ENCODE measurements around the gene ARID1A. TPM values are rescaled to one million over a fixed set of nuclear protein-coding genes. Genes with fewer than 3 reads are reported as not detected.

ARID1A gene
- total and polyA plus RNA-seq, 9 of the 15 experiments (the other 6 are each of a cell fraction or from before 2014, with no cell fraction given), result 8.3 to 88.3 (median 22.5) TPM

DNA sequence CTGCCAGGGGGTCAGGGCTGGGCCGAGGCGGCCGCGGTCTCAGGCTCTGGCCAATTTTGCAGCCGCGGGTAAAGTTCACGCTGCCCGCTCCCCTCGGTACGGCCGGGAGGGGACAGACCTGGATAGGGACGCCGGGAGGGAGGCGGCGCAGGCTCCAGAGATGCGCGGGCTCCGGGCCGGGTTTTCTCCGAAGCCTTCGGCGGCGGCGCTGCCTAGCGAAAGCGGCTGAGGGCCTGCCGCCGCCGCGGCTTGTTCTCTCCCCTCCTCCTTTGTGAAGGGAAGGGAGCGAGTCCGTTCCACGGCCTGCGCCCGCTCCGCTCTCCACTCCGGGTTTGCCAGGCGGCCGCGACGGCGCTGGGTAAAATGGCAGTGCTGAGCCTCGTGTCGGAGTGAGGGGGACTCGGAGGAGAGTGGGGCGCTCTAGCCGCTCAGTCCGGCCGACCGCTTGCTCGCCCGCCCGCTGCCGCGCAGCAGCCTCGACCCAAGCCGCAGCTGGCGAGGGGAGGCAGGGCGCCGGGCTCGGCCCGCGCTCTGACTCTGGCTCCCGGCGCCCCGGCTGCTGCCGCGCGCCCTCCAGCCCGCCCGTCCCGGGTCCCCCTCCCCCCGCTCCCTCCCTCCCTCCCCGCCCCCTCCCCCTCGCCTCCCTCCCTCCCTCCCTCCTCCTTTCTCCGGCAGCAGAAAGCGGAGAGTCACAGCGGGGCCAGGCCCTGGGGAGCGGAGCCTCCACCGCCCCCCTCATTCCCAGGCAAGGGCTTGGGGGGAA lies at the start of gene ARID1A (continued):
- TF ChIP-seq, protein P1, sequence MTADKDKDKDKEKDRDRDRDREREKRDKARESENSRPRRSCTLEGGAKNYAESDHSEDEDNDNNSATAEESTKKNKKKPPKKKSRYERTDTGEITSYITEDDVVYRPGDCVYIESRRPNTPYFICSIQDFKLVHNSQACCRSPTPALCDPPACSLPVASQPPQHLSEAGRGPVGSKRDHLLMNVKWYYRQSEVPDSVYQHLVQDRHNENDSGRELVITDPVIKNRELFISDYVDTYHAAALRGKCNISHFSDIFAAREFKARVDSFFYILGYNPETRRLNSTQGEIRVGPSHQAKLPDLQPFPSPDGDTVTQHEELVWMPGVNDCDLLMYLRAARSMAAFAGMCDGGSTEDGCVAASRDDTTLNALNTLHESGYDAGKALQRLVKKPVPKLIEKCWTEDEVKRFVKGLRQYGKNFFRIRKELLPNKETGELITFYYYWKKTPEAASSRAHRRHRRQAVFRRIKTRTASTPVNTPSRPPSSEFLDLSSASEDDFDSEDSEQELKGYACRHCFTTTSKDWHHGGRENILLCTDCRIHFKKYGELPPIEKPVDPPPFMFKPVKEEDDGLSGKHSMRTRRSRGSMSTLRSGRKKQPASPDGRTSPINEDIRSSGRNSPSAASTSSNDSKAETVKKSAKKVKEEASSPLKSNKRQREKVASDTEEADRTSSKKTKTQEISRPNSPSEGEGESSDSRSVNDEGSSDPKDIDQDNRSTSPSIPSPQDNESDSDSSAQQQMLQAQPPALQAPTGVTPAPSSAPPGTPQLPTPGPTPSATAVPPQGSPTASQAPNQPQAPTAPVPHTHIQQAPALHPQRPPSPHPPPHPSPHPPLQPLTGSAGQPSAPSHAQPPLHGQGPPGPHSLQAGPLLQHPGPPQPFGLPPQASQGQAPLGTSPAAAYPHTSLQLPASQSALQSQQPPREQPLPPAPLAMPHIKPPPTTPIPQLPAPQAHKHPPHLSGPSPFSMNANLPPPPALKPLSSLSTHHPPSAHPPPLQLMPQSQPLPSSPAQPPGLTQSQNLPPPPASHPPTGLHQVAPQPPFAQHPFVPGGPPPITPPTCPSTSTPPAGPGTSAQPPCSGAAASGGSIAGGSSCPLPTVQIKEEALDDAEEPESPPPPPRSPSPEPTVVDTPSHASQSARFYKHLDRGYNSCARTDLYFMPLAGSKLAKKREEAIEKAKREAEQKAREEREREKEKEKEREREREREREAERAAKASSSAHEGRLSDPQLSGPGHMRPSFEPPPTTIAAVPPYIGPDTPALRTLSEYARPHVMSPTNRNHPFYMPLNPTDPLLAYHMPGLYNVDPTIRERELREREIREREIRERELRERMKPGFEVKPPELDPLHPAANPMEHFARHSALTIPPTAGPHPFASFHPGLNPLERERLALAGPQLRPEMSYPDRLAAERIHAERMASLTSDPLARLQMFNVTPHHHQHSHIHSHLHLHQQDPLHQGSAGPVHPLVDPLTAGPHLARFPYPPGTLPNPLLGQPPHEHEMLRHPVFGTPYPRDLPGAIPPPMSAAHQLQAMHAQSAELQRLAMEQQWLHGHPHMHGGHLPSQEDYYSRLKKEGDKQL (CRISPR knock-in tag; IDR thresholded peaks at IDR 0.05; ENCODE audit: borderline replicate concordance), result no peak
- TF ChIP-seq RNF2 (IDR thresholded peaks at IDR 0.05), result peak; percentile 99
- TF ChIP-seq HCFC1 (IDR thresholded peaks at IDR 0.05; ENCODE audit: low read depth, low read length), result peak; percentile 72
- TF ChIP-seq SIN3A (IDR thresholded peaks at IDR 0.05; ENCODE audit: borderline replicate concordance in 2 of 2, control insufficient read depth in 1 of 2, low read depth in 2 of 2, low read length in 2 of 2), result no peak; a peak in 2 of 4 replicates
- TF ChIP-seq, protein P2, sequence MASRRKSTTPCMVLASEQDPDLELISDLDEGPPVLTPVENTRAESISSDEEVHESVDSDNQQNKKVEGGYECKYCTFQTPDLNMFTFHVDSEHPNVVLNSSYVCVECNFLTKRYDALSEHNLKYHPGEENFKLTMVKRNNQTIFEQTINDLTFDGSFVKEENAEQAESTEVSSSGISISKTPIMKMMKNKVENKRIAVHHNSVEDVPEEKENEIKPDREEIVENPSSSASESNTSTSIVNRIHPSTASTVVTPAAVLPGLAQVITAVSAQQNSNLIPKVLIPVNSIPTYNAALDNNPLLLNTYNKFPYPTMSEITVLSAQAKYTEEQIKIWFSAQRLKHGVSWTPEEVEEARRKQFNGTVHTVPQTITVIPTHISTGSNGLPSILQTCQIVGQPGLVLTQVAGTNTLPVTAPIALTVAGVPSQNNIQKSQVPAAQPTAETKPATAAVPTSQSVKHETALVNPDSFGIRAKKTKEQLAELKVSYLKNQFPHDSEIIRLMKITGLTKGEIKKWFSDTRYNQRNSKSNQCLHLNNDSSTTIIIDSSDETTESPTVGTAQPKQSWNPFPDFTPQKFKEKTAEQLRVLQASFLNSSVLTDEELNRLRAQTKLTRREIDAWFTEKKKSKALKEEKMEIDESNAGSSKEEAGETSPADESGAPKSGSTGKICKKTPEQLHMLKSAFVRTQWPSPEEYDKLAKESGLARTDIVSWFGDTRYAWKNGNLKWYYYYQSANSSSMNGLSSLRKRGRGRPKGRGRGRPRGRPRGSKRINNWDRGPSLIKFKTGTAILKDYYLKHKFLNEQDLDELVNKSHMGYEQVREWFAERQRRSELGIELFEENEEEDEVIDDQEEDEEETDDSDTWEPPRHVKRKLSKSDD (conservative IDR thresholded peaks at IDR 0.05; ENCODE audit: low read length), result 0 out of 2 replicates have a peak, but pooled peaks have one; percentile 45
- peak; percentile 99 for TF ChIP-seq HNRNPK (IDR thresholded peaks at IDR 0.05; ENCODE audit: low read depth, low read length, poor library complexity, severe bottlenecking)
- 0 out of 2 replicates have a peak, but pooled peaks have one; percentile 72 for TF ChIP-seq RBM15 (IDR thresholded peaks at IDR 0.05; ENCODE audit: insufficient read depth, low read length)
- TF ChIP-seq NFRKB (IDR thresholded peaks at IDR 0.05; ENCODE audit: low read depth), result peak; percentile 88
- no peak for TF ChIP-seq NFIX (CRISPR knock-in tag; IDR thresholded peaks at IDR 0.05; ENCODE audit: low read depth)
- TF ChIP-seq, protein P3, sequence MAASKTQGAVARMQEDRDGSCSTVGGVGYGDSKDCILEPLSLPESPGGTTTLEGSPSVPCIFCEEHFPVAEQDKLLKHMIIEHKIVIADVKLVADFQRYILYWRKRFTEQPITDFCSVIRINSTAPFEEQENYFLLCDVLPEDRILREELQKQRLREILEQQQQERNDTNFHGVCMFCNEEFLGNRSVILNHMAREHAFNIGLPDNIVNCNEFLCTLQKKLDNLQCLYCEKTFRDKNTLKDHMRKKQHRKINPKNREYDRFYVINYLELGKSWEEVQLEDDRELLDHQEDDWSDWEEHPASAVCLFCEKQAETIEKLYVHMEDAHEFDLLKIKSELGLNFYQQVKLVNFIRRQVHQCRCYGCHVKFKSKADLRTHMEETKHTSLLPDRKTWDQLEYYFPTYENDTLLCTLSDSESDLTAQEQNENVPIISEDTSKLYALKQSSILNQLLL (CRISPR knock-in tag; IDR thresholded peaks at IDR 0.05; ENCODE audit: borderline replicate concordance), result no peak
- TF ChIP-seq NFIC (IDR thresholded peaks at IDR 0.05), result peak; percentile 80
- peak; percentile 69 for TF ChIP-seq MXI1 (IDR thresholded peaks at IDR 0.05; ENCODE audit: low read depth, low read length)
- TF ChIP-seq TEAD2 (tag; IDR thresholded peaks at IDR 0.05), result no peak
- no peak for TF ChIP-seq KHSRP (IDR thresholded peaks at IDR 0.05)
- TF ChIP-seq MECOM (CRISPR knock-in tag; IDR thresholded peaks at IDR 0.05), result no peak
- peak; percentile 74; the same call in 1 of the 2 replicates for TF ChIP-seq MTF1 (CRISPR knock-in tag; IDR thresholded peaks at IDR 0.05; ENCODE audit: borderline replicate concordance)

All from K562 (cell line).